ENCODE measurements around the gene OR10A7.

Gene OR10A7

GRCh38 chr12:55226523-55226922, 5.7 kb downstream of the OR10A7 start:
- Histone ChIP-seq H3K9me3 (ENCODE audit: insufficient read depth, low read length) (no peaks in the 10 kb centered on the region), H3K4me1 (ENCODE audit: low read length) (no peaks in the 10 kb centered on the region), H3K27ac (ENCODE audit: low read length) (no peak overlapping the region), H3K4me2 (ENCODE audit: low read length) (no peak overlapping the region), H3K9ac (ENCODE audit: low read length) (no peak overlapping the region), H3K4me3 (ENCODE audit: low read length) (no peak overlapping the region), H3K27me3 (ENCODE audit: low read depth, low read length) (peaks cover 9% of the 10 kb centered on the region; the same call in 1 of the 2 replicates), H3K79me2 (ENCODE audit: low read length) (no peaks in the 10 kb centered on the region), H3K36me3 (replicated peaks; ENCODE audit: low read depth, low read length) (no peaks in the 10 kb centered on the region), H4K20me1 (ENCODE audit: insufficient read depth, low read length) (no peaks in the 10 kb centered on the region), H2AFZ (ENCODE audit: low read depth, low read length) (no peak overlapping the region)
- TF ChIP-seq CTCF (IDR thresholded peaks at IDR 0.05; ENCODE audit: low read depth, low read length) (no peak), EZH2phosphoT487 (IDR thresholded peaks at IDR 0.05; ENCODE audit: low read depth) (no peak)

GRCh38 chr12:55227643-55228042, 6.8 kb downstream of the OR10A7 start:
- Histone ChIP-seq H3K27ac (ENCODE audit: low read length) (no peak overlapping the region), H3K27me3 (ENCODE audit: low read depth, low read length) (peaks cover 9% of the 10 kb centered on the region; the same call in 1 of the 2 replicates), H3K9me3 (ENCODE audit: insufficient read depth, low read length) (no peaks in the 10 kb centered on the region), H3K4me2 (ENCODE audit: low read length) (no peak overlapping the region), H3K79me2 (ENCODE audit: low read length) (no peaks in the 10 kb centered on the region), H3K36me3 (replicated peaks; ENCODE audit: low read depth, low read length) (no peaks in the 10 kb centered on the region), H3K9ac (ENCODE audit: low read length) (no peak overlapping the region), H2AFZ (ENCODE audit: low read depth, low read length) (no peak overlapping the region), H3K4me3 (ENCODE audit: low read length) (no peak overlapping the region), H3K4me1 (ENCODE audit: low read length) (no peaks in the 10 kb centered on the region), H4K20me1 (ENCODE audit: insufficient read depth, low read length) (no peaks in the 10 kb centered on the region)
- TF ChIP-seq EZH2phosphoT487 (IDR thresholded peaks at IDR 0.05; ENCODE audit: low read depth) (no peak), CTCF (IDR thresholded peaks at IDR 0.05; ENCODE audit: low read depth, low read length) (no peak)

GRCh38 chr12:55244309-55244708, 23.5 kb downstream of the OR10A7 start, which contains the start of gene OR6C74:
Gene OR6C74 (plus strand): TSS chr12:55244609. CDS start chr12:55247288, 2,679 bp downstream.
- Histone ChIP-seq H3K79me2 (ENCODE audit: low read length) (no peaks in the 10 kb centered on the region), H3K9ac (ENCODE audit: low read length) (no peak within 1 kb of the TSS), H3K27me3 (ENCODE audit: low read depth, low read length) (peaks cover 24% of the 10 kb centered on the region), H3K4me3 (ENCODE audit: low read length) (no peak within 1 kb of the TSS), H3K4me1 (ENCODE audit: low read length) (no peaks in the 10 kb centered on the region), H3K36me3 (replicated peaks; ENCODE audit: low read depth, low read length) (no peaks in the 10 kb centered on the region), H4K20me1 (ENCODE audit: insufficient read depth, low read length) (no peaks in the 10 kb centered on the region), H3K4me2 (ENCODE audit: low read length) (no peak within 1 kb of the TSS), H3K9me3 (ENCODE audit: insufficient read depth, low read length) (no peaks in the 10 kb centered on the region), H3K27ac (ENCODE audit: low read length) (no peak within 1 kb of the TSS), H2AFZ (ENCODE audit: low read depth, low read length) (no peak within 1 kb of the TSS)
- no peak for TF ChIP-seq EZH2phosphoT487 (IDR thresholded peaks at IDR 0.05; ENCODE audit: low read depth)
- TF ChIP-seq CTCF (IDR thresholded peaks at IDR 0.05; ENCODE audit: low read depth, low read length): no peak

GRCh38 chr12:55246159-55246558, 25.3 kb downstream of the OR10A7 start:
- Histone ChIP-seq H2AFZ (ENCODE audit: low read depth, low read length) (no peak overlapping the region), H3K36me3 (replicated peaks; ENCODE audit: low read depth, low read length) (no peaks in the 10 kb centered on the region)

More at GRCh38 chr12:55246159-55246558, 25.3 kb downstream of the OR10A7 start:
- no peaks in the 10 kb centered on the region for H4K20me1 ChIP-seq (ENCODE audit: insufficient read depth, low read length)
- peaks cover 24% of the 10 kb centered on the region for H3K27me3 ChIP-seq (ENCODE audit: low read depth, low read length)
- TF ChIP-seq EZH2phosphoT487 (IDR thresholded peaks at IDR 0.05; ENCODE audit: low read depth) (no peak), CTCF (IDR thresholded peaks at IDR 0.05; ENCODE audit: low read depth, low read length) (no peak)
- H3K4me2 ChIP-seq (ENCODE audit: low read length): no peak overlapping the region
- no peaks in the 10 kb centered on the region for H3K4me1 ChIP-seq (ENCODE audit: low read length)
- H3K4me3 ChIP-seq (ENCODE audit: low read length): no peak overlapping the region
- H3K27ac ChIP-seq (ENCODE audit: low read length): no peak overlapping the region
- no peaks in the 10 kb centered on the region for H3K9me3 ChIP-seq (ENCODE audit: insufficient read depth, low read length)
- H3K79me2 ChIP-seq (ENCODE audit: low read length): no peaks in the 10 kb centered on the region
- no peak overlapping the region for H3K9ac ChIP-seq (ENCODE audit: low read length)

All from OCI-LY3 (cell line).